ENCODE results near the gene S100B.

S100B gene

GRCh38 chr21:46627726-46628125 lies 22.8 kb upstream of the S100B start:
- DNase-seq = no peak

- no peak for DNase-seq
These were observed 22.2 kb upstream of the S100B start for GRCh38 chr21:46626975-46627501.

- no peak for DNase-seq
These were observed 21.7 kb upstream of the S100B start for GRCh38 chr21:46626536-46626935.

- no peak for DNase-seq
These were observed 20.9 kb upstream of the S100B start for GRCh38 chr21:46625759-46626158.

- DNase-seq = no peak
These were observed 19.2 kb upstream of the S100B start for GRCh38 chr21:46624050-46624449.

GRCh38 chr21:46622226-46622625 lies 17.3 kb upstream of the S100B start:
- no peak for DNase-seq

- DNase-seq = no peak
These were observed 16.7 kb upstream of the S100B start for GRCh38 chr21:46621457-46622182.

GRCh38 chr21:46620846-46621245 lies 16.0 kb upstream of the S100B start:
- no peak for DNase-seq

- DNase-seq = peak; percentile 43
These were observed 15.0 kb upstream of the S100B start for GRCh38 chr21:46619846-46620245.

GRCh38 chr21:46618738-46619379 lies 14.0 kb upstream of the S100B start:
- DNase-seq = peak; percentile 21

GRCh38 chr21:46617267-46618051 lies 12.6 kb upstream of the S100B start:
- peak; percentile 22 for DNase-seq

GRCh38 chr21:46616656-46617055 lies 11.8 kb upstream of the S100B start:
- no peak for DNase-seq

GRCh38 chr21:46616050-46616449 lies 11.2 kb upstream of the S100B start:
- DNase-seq = no peak

- DNase-seq = no peak
These were observed 8.5 kb upstream of the S100B start for GRCh38 chr21:46613391-46613790.

GRCh38 chr21:46610018-46610701 lies 5.3 kb upstream of the S100B start:
- no peak for DNase-seq

GRCh38 chr21:46608672-46609111 lies 3.8 kb upstream of the S100B start:
- DNase-seq = no peak

GRCh38 chr21:46607636-46608035 lies 2.8 kb upstream of the S100B start:
- DNase-seq = no peak

GRCh38 chr21:46606427-46606813 lies 1.5 kb upstream of the S100B start:
- DNase-seq = no peak

GRCh38 chr21:46605767-46606426 lies 1.0 kb upstream of the S100B start:
- no peak for DNase-seq

- DNase-seq = no peak
These were observed 430 bp downstream of the S100B start for GRCh38 chr21:46604329-46604974.

- DNase-seq = no peak
These were observed 1.7 kb downstream of the S100B start for GRCh38 chr21:46603228-46603627.

- DNase-seq = no peak
These were observed 3.9 kb downstream of the S100B start for GRCh38 chr21:46600978-46601377.

All from fibroblast of skin of abdomen (primary cell).